PC-9 (cell line): ENCODE data around the gene MYRIP.

Experiments
- CTCF ChIP-seq: fragments of 200-600 bp; sonication (generic); conservative IDR thresholded peaks from 2 replicates; pipeline ENCODE4 v1.6.1; 2017; ENCODE audit warnings: mixed run types, antibody characterized with exemption, mild to moderate bottlenecking, moderate library complexity
- EZH2 ChIP-seq: fragments of 200-600 bp; sonication (generic); IDR thresholded peaks from 2 replicates; pipeline ENCODE4 v1.8.0; 2017; ENCODE audit warnings: antibody characterized with exemption, low read depth

GRCh38 chr3:39927479-39927878 lies 118.1 kb downstream of the MYRIP start:
- TF ChIP-seq CTCF: no peak
- no peak for TF ChIP-seq EZH2
